Measurements from ENCODE around the gene DPYD.

Gene DPYD

DNA sequence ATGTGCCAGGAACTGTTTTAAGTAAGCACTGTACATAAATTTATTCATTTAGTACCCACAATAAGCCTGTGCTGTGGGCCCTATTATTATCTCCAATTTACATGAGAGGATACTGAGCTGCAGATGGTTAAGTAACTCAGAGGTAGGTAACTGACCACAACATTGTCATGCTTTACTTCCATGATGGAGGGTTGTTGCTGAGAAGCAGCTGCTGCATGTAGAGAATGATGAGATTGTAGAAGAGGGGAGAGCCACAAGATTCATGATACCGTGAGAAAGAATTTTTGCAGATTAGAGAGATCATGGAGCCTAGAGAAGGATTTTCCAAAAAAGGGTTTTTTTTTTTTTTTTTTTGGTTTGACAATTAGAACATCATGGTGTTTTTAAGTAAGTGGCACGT, 886.2 kb downstream of the DPYD start:
- no peak overlapping the region for H3K27ac ChIP-seq
- no peak for DNase-seq
- H3K27me3 ChIP-seq (ENCODE audit: insufficient read depth, low read depth, severe bottlenecking) = no peaks in the 10 kb centered on the region
- TF ChIP-seq, protein P1, sequence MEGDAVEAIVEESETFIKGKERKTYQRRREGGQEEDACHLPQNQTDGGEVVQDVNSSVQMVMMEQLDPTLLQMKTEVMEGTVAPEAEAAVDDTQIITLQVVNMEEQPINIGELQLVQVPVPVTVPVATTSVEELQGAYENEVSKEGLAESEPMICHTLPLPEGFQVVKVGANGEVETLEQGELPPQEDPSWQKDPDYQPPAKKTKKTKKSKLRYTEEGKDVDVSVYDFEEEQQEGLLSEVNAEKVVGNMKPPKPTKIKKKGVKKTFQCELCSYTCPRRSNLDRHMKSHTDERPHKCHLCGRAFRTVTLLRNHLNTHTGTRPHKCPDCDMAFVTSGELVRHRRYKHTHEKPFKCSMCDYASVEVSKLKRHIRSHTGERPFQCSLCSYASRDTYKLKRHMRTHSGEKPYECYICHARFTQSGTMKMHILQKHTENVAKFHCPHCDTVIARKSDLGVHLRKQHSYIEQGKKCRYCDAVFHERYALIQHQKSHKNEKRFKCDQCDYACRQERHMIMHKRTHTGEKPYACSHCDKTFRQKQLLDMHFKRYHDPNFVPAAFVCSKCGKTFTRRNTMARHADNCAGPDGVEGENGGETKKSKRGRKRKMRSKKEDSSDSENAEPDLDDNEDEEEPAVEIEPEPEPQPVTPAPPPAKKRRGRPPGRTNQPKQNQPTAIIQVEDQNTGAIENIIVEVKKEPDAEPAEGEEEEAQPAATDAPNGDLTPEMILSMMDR (IDR thresholded peaks at IDR 0.05; ENCODE audit: low read depth, low read length) = no peak
- no peaks in the 10 kb centered on the region for H3K9me3 ChIP-seq (ENCODE audit: severe bottlenecking)
- no peaks in the 10 kb centered on the region for H3K36me3 ChIP-seq
- no peak overlapping the region for H3K4me3 ChIP-seq (ENCODE audit: low read depth, low read length)

DNA sequence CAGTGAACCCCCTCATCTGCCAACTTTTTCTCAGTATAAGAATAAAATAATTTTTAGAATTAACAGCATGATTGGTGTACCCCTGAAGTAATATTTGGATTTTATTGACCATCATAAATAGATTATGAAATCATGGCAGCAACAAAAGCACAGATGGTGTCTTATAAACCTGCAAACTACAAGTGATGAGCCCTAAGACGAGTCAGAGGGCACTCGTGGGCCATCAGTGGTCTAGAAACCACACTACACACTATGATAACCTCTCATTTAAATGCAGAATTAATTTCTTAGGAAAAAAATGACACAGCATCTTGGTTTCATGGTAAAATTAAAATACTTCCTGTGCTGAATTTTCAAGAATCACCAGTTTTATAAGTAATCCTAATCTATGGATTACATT, 886.9 kb downstream of the DPYD start:
- TF ChIP-seq, protein P1 (IDR thresholded peaks at IDR 0.05; ENCODE audit: low read depth, low read length) = no peak
- no peak for DNase-seq
- no peak overlapping the region for H3K4me3 ChIP-seq (ENCODE audit: low read depth, low read length)
- H3K27me3 ChIP-seq (ENCODE audit: insufficient read depth, low read depth, severe bottlenecking) = no peaks in the 10 kb centered on the region
- H3K9me3 ChIP-seq (ENCODE audit: severe bottlenecking) = no peaks in the 10 kb centered on the region
- H3K27ac ChIP-seq = no peak overlapping the region
- H3K36me3 ChIP-seq = no peaks in the 10 kb centered on the region
